ENCODE measurements around the gene ZBTB45.
"Not testable (repeated sequence)": the region's sequence is repeated elsewhere in the genome, so short reads cannot be mapped to it uniquely, and the experiment has no call there.

Gene ZBTB45

GRCh38 chr19:58474291-58474996 is 45.2 kb downstream of the ZBTB45 start:
- DNase-seq: no peak

GRCh38 chr19:58473775-58474174 is 45.8 kb downstream of the ZBTB45 start:
- DNase-seq: no peak

GRCh38 chr19:58471736-58472135 is 47.9 kb downstream of the ZBTB45 start:
- no peak for DNase-seq

- not testable (repeated sequence) for DNase-seq
Observed at GRCh38 chr19:58470837-58471543, 48.6 kb downstream of the ZBTB45 start.

- DNase-seq: no peak
Observed at GRCh38 chr19:58469241-58470013, 50.2 kb downstream of the ZBTB45 start.

- no peak for DNase-seq
Observed at GRCh38 chr19:58468216-58468839, 51.3 kb downstream of the ZBTB45 start.

GRCh38 chr19:58466760-58467589 is 52.6 kb downstream of the ZBTB45 start, which contains the start of gene ZNF324:
ZNF324 (plus strand) TSS chr19:58467080; CDS start chr19:58469186, 2,106 bp downstream.
- DNase-seq: peak; percentile 95

GRCh38 chr19:58466089-58466759 is 53.4 kb downstream of the ZBTB45 start:
- DNase-seq: no peak
